Stimulated activated naive CD8-positive, alpha-beta T cell treated with anti-CD3 and anti-CD28 coated beads, Interleukin-15, Interleukin-2, amounts not matched to agents 100 ng/mL and 50 ng/mL, for 24 hours (primary cell): ENCODE results near the gene ARL14EP.

Source experiments
- H3K27ac Mint-ChIP-seq: one replicate; pipeline ENCODE4 v1.8.0; 2021; ENCODE audit warnings: mild to moderate bottlenecking, mixed read lengths
- H3K27me3 Mint-ChIP-seq: one replicate; pipeline ENCODE4 v1.8.0; 2021; ENCODE audit warnings: mixed read lengths
- H3K36me3 Mint-ChIP-seq: one replicate; pipeline ENCODE4 v1.8.0; 2021; ENCODE audit warnings: low read depth, mixed read lengths
- H3K4me1 Mint-ChIP-seq: one replicate; pipeline ENCODE4 v1.8.0; 2021; ENCODE audit warnings: low read depth, mixed read lengths
- H3K4me3 Mint-ChIP-seq: one replicate; pipeline ENCODE4 v1.8.0; 2021; ENCODE audit warnings: mild to moderate bottlenecking, mixed read lengths
- H3K9me3 Mint-ChIP-seq: one replicate; pipeline ENCODE4 v1.8.0; 2021; ENCODE audit warnings: mixed read lengths

The ARL14EP gene

GRCh38 chr11:30381879-30382278, 59.0 kb downstream of the ARL14EP start:
- H3K36me3 Mint-ChIP-seq = no peaks in the 10 kb centered on the region
- no peak overlapping the region for H3K4me3 Mint-ChIP-seq
- H3K27ac Mint-ChIP-seq = no peak overlapping the region
- no peaks in the 10 kb centered on the region for H3K4me1 Mint-ChIP-seq
- H3K27me3 Mint-ChIP-seq = peaks cover 9% of the 10 kb centered on the region
- no peaks in the 10 kb centered on the region for H3K9me3 Mint-ChIP-seq
